Activated CD8-positive, alpha-beta memory T cell treated with anti-CD3 and anti-CD28 coated beads, Interleukin-2, amount 50 U/mL, for 24 hours (primary cell): ENCODE data around the gene NPAS2.

Experiments
- DNase-seq: peaks from one replicate; pipeline ENCODE4 v3.0.0-alpha.2; 2020; ENCODE audit errors: extremely low read depth

Gene NPAS2

GRCh38 chr2:101012054-101012705, 192.2 kb downstream of the NPAS2 start:
- DNase-seq: no peak

- no peak for DNase-seq
Observed at GRCh38 chr2:101012706-101013181, 192.8 kb downstream of the NPAS2 start.

DNA sequence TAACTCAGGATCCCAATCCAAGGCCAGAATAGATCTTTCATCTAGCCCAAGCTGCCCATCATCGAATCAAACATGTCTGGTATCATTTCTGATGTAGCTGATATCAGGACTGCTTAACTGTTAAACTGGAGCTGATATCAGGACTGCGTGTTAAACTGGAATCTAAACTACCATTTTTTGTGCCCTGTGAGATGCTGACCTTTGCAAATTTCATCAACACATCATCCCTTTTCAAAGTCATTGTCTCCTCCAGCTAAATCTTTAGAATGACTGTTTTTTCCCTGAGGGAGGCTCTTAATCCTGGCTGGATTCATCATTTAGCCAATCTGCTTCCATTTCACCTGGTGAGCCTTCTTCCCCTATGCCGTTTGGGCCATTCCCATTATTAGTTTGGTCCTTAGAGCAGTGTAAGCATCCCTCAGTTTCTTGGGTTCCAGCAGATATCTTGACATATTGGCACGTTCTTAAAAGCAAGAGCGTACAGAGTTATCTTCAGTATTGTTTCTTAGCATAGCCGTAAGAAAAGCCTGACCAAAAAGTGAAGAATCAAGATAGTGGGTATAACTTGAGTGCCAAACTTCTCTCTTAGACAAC, 194.4 kb downstream of the NPAS2 start:
- no peak for DNase-seq

DNA sequence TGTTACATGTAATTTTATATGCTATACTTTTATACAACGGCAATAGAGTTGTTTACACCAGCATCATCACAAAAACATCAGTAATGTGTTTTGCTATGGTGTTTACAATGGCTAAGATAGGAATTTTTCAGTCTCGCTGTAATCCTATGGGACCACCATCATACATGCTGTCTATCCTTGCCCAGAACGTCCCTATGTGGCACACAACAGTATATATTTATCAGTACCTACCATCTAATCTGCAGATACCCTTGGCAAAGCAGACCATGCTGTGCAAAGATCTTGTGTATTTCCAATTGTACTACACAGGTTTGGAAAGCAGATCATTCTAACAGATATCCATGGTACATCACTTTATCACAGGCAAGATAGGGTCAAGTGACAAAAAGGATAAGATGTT, 197.4 kb downstream of the NPAS2 start:
- DNase-seq: no peak

DNA sequence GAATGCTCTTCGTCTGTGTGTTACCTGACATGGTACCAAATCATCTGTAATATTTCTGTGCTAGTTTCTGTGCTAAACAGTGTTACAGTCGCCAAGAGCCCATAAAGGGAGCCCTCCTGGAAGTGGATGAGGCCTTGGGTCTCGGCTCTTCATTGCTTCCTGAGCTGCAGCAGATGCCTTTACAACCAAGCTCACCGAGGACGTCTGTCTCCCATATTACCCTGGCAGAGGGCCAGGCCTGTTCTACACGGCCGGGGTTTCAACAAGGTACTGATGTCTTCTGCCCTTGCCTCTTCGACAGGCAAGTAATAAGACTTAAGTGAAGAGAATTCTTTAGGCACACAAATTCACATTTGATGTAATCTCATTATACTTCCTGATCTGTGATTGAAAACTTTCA, 199.0 kb downstream of the NPAS2 start:
- DNase-seq: no peak

GRCh38 chr2:101022221-101022620, 202.3 kb downstream of the NPAS2 start:
- no peak for DNase-seq

GRCh38 chr2:101023327-101024107, 203.6 kb downstream of the NPAS2 start:
- DNase-seq: no peak

GRCh38 chr2:101025561-101025960, 205.6 kb downstream of the NPAS2 start:
- no peak for DNase-seq

DNA sequence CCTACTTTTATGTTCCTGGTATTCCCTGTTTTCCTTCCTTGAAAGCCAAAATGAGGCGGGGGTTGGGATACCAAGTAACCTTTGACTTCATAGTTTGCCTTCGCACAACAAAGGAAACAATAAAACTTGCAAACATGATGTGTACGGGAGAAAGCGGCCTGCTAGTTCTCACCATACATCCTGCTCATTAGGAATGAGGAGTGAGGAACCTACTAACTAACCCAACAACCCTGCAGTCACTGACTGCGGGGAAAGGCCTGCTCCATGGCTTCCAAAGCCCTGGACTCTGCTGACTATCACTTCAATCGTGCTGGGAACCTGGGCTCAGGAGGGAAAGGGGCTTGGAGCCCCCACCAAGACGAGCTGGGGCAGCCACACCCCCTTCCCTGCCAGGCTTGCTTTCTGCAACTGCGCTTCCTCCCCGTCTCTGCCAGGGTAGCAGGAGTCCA, 206.3 kb downstream of the NPAS2 start:
- no peak for DNase-seq

DNA sequence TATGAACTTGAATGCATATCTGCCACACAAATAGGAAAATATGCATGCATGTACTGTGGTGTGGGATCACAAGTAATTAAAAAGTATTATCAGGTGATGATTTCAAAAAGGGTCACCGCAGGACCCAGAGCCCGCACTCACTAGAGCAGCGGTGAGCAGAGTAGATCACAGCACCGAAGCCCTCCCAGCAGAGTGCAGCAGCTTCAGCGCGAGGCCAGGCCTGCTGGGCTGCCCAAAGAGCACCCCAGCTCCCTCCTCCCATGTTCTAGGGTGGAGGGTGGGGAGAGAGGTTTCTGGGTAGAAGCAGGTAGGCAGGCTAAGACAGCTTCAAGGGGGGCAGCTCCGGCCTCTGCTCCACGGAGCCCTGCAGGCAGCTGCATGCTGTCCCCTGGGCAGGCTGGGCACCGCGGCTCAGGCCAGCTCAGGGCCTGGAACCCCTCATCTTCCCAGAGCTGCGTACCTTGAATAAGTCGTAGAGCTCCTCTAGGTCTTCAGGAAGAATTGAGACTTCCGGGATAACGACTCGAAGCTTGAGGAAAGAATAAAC, 207.1 kb downstream of the NPAS2 start:
- DNase-seq: no peak

DNA sequence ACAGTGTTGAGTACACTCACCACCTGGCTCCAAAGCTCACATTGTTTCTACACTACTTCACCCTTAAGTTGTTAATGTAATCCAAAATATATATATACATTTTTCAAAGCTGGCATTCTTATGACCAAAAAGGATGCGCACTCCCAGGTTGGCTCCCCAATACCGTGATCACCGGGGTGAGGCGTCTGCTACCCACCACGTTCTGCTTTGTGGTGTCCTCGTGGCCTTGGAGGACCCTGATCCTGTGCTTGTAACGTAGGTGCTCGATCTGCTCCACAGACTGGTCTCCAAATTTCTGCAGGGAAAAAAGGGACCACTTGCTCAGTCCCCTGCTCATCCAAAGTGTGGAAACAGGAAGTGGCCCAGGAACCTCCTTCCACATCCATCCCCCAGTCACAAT, 207.9 kb downstream of the NPAS2 start:
- DNase-seq: no peak

GRCh38 chr2:101030866-101031554, 211.1 kb downstream of the NPAS2 start:
- DNase-seq: no peak

DNA sequence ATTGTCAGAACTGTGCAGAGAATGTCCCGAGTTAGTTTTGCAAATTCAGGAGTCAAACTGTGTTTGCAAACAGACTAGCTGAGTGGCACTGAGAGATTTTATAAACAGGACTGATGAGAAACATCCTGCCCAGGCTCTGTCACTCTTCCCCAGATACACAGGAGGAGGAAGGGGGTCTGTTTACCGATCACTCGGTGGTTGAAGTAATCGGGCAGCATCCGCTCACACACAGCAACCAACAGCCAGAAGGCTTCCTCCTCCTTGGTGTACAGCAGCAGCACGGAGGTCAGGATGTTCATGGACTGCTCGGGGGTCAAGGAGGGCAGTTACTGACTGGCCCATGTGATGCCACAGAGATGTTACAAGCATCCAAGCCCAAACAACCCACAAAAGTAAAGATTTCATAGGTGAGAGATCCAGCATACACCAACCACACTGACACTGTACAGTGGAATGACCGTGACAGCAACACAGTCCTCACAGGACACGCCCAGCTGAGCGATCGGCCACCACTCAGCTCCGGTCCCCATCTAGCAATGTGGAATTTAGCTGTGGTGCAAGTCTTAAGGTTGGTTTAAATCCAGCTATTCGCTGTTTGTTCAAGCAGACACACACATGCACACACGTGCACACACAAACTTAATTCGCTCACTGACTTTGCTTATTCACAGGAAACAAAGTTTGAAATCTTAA, 212.3 kb downstream of the NPAS2 start:
- DNase-seq: no peak

GRCh38 chr2:101036562-101036961, 216.6 kb downstream of the NPAS2 start:
- DNase-seq: no peak

DNA sequence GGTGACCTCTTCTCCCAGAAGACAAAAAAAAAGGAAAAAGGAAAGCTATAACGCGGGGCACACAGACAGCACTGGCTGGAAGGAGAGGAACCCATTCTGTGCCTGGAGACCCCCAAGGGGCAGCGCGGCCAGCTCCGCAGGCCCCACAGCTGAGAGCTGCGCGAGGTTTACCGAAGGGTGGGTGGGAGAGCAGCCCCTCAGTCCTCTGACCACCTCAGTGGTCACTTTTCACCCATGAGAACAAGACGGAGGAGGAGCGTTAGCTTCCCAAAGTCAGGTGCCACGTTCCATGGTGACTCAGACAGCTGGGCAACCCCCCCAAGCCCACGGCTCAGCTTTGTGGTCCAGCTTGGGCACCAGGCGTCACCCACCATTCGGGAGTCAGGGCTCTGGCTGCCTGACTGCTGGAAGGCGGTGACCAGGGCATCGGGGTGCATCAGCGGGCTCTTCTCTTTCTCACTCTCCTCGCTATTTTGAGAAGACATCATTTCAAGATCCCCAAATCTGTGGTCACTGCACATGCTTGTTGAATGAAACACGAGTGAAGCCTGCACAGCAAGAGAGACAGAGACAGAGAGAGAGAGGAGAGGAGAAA, 217.3 kb downstream of the NPAS2 start:
- DNase-seq: no peak

- no peak for DNase-seq
Observed at GRCh38 chr2:101038455-101039255, 218.7 kb downstream of the NPAS2 start.

- no peak for DNase-seq
Observed at GRCh38 chr2:101040072-101040471, 220.1 kb downstream of the NPAS2 start.

- DNase-seq: no peak
Observed at GRCh38 chr2:101040761-101041160, 220.8 kb downstream of the NPAS2 start.

GRCh38 chr2:101041413-101041812, 221.5 kb downstream of the NPAS2 start:
- no peak for DNase-seq

DNA sequence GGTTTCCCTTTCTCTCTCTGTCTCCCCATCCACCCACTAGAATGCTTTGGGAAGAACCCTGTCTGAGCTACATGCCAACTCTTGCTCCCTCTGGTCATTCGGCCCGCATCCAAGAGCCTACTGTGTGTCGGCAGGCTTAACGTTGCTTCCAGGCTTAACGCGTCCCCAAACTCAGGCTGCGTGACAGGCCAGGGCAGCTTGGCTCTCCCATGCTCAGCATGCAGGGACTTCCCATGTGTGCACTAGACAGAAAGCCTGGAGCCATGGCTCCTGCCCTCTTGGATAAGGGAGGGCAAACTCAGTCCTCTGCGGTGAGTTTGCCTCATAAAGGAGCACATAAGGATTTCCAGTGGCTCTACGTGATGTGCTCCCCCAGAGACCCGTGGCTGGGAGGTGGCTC, 225.4 kb downstream of the NPAS2 start:
- DNase-seq: no peak
